NB4 (cell line): Measurements from ENCODE around the gene TIAM2.

ENCODE experiments used
- POLR2A ChIP-seq: IDR thresholded peaks from 2 replicates; pipeline ENCODE4 v1.6.1; 2011; ENCODE audit warnings: mild to moderate bottlenecking; ENCODE audit not compliant: insufficient read length; ENCODE audit errors: extremely low read depth
- TF ChIP-seq, protein P1 (sequence below): IDR thresholded peaks from one replicate; pipeline ENCODE4 v1.5.1; 2012; ENCODE audit warnings: low read depth, low read length

DNA sequence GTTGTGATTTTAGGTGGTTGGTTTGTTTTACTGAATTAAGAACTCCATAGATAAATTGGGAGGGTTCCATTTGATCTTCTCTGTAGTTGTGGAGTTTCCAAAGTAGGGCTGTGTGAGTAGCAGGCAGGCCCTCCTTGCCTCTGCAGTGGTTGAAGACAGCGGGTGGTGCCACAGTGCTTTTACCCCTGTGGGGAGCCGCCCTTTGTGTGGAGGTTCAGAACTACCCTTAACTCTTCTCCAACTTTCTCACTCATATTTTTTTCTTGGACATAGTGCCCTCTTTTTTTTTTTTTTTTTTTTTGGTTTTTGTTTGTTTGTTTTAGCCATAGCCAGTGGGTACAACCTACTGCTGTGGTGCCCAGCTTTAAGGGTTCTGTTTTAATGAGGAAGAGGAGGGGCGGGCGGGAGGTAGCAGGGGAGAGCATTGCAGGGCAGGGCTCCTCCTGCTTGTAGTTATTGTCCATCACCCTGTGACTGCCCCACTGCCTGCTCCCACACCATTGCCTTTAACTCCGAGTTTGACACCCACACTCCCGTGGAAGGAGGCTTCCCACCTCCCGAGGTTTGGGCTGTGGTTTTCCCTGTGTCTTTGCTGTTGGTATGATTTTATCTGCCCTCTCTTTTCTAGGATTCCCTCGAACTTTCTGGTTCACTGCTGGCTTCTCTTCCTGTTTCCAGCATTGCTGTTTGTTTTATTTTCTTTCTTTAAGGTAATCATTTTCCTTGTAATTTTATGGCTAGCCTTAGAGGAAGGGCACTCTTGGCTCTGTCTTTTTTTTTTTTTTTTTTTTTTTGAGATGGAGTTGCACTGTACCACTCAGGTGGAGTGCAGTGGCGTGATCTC lies 50.7 kb downstream of the TIAM2 start:
- TF ChIP-seq, protein P1, sequence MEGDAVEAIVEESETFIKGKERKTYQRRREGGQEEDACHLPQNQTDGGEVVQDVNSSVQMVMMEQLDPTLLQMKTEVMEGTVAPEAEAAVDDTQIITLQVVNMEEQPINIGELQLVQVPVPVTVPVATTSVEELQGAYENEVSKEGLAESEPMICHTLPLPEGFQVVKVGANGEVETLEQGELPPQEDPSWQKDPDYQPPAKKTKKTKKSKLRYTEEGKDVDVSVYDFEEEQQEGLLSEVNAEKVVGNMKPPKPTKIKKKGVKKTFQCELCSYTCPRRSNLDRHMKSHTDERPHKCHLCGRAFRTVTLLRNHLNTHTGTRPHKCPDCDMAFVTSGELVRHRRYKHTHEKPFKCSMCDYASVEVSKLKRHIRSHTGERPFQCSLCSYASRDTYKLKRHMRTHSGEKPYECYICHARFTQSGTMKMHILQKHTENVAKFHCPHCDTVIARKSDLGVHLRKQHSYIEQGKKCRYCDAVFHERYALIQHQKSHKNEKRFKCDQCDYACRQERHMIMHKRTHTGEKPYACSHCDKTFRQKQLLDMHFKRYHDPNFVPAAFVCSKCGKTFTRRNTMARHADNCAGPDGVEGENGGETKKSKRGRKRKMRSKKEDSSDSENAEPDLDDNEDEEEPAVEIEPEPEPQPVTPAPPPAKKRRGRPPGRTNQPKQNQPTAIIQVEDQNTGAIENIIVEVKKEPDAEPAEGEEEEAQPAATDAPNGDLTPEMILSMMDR, result no peak
- TF ChIP-seq POLR2A, result no peak
